Measurements from ENCODE around the gene MMP14. TPM values are rescaled to one million over a fixed set of nuclear protein-coding genes. Genes with fewer than 3 reads are reported as not detected.

MMP14 gene
- total and polyA plus RNA-seq, 2 of the 13 experiments (the other 11 are each of a cell fraction or from before 2014, with no cell fraction given), result 5.2 to 9.8 TPM

DNA sequence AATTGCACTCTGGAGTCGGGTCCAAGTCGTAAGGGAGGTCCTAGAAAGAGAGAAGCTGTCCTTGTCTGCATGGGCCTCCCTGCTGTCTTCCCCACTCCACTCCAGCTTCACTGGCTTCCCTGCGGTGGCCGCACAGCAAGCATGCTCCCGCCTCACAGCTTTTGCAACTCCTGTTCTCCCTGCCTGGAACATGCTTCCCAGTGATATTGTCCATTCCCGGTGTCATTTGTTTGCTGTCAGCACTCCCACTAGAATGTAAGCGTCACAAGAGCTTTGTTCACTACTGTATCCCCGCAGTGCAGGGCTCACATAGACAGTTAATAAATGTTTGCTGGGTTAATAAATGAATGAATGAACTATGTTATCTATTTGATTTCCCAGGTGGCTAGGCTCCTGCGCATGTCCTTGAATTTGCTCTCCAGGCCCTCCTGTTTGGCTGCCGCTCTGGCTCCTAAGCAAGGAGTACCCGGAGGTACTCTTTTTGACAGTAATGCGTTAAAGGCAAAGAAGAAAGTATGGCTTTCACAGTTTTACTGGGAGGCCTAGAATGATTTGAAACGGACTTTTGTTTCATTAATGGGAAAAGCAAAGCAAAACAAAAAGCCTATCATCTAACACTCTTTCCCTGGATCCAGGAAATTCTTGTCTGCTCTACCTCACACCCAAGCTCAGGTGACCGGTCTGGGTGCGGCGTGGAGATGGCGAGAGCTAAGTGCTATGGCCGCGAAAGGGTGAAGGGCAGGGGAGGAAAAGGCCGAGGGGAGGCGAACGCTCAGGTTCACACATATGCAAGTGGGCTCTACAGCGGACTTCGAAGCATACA is 15.0 kb upstream of the MMP14 start (continued):
- no peak for TF ChIP-seq ZEB1 (IDR thresholded peaks at IDR 0.05; ENCODE audit: insufficient replicate concordance, low read depth)
- TF ChIP-seq, protein P1, sequence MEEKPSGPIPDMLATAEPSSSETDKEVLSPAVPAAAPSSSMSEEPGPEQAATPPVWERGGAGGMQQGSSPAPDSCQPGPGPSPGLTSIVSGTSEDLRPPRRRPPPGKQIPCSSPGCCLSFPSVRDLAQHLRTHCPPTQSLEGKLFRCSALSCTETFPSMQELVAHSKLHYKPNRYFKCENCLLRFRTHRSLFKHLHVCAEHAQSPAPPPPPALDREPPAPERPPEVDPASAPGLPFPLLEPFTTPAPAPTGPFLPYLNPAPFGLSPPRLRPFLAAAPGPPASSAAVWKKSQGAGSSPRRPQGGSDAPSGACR (CRISPR knock-in tag; IDR thresholded peaks at IDR 0.05), result peak; percentile 65; the same call in 1 of the 2 replicates
- TF ChIP-seq, protein P2, sequence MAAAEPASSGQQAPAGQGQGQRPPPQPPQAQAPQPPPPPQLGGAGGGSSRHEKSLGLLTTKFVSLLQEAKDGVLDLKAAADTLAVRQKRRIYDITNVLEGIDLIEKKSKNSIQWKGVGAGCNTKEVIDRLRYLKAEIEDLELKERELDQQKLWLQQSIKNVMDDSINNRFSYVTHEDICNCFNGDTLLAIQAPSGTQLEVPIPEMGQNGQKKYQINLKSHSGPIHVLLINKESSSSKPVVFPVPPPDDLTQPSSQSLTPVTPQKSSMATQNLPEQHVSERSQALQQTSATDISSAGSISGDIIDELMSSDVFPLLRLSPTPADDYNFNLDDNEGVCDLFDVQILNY (CRISPR knock-in tag; conservative IDR thresholded peaks at IDR 0.05), result 0 out of 2 replicates have a peak, but pooled peaks have one; percentile 14
- TF ChIP-seq NKX3-1 (CRISPR knock-in tag; IDR thresholded peaks at IDR 0.05), result peak; percentile 64; the same call in 1 of the 2 replicates
- TF ChIP-seq ZNF205 (CRISPR knock-in tag; IDR thresholded peaks at IDR 0.05), result peak; percentile 24; the same call in 1 of the 2 replicates
- no peak for TF ChIP-seq ATRX (CRISPR knock-in tag; IDR thresholded peaks at IDR 0.05; ENCODE audit: borderline replicate concordance)
- TF ChIP-seq ZFP90 (CRISPR knock-in tag; IDR thresholded peaks at IDR 0.05; ENCODE audit: borderline replicate concordance), result peak; percentile 78
- TF ChIP-seq, protein P3, sequence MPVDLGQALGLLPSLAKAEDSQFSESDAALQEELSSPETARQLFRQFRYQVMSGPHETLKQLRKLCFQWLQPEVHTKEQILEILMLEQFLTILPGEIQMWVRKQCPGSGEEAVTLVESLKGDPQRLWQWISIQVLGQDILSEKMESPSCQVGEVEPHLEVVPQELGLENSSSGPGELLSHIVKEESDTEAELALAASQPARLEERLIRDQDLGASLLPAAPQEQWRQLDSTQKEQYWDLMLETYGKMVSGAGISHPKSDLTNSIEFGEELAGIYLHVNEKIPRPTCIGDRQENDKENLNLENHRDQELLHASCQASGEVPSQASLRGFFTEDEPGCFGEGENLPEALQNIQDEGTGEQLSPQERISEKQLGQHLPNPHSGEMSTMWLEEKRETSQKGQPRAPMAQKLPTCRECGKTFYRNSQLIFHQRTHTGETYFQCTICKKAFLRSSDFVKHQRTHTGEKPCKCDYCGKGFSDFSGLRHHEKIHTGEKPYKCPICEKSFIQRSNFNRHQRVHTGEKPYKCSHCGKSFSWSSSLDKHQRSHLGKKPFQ (CRISPR knock-in tag; IDR thresholded peaks at IDR 0.05; ENCODE audit: insufficient replicate concordance), result peak; percentile 4
- TF ChIP-seq ZNF564 (CRISPR knock-in tag; IDR thresholded peaks at IDR 0.05), result peak; percentile 54; the same call in 1 of the 2 replicates
- TF ChIP-seq TCF7L2 (IDR thresholded peaks at IDR 0.05; ENCODE audit: low read depth, low read length), result no peak
- TF ChIP-seq FOXJ3 (CRISPR knock-in tag; IDR thresholded peaks at IDR 0.05; ENCODE audit: borderline replicate concordance), result peak; percentile 37
- peak; percentile 97 for TF ChIP-seq DNMT3B (CRISPR knock-in tag; conservative IDR thresholded peaks at IDR 0.05)
- 0 out of 2 replicates have a peak, but pooled peaks have one; percentile 20 for TF ChIP-seq ZKSCAN8 (CRISPR knock-in tag; IDR thresholded peaks at IDR 0.05; ENCODE audit: borderline replicate concordance)
- peak; percentile 94 for TF ChIP-seq RNF2 (conservative IDR thresholded peaks at IDR 0.05; ENCODE audit: low read depth)
- peak; percentile 74 for TF ChIP-seq TEAD3 (CRISPR knock-in tag; optimal IDR thresholded peaks at IDR 0.05; ENCODE audit: borderline replicate concordance)
- peak; percentile 98 for TF ChIP-seq ZNF451 (CRISPR knock-in tag; IDR thresholded peaks at IDR 0.05)
- no peak for TF ChIP-seq SALL2 (CRISPR knock-in tag; IDR thresholded peaks at IDR 0.05)
- TF ChIP-seq, protein P4, sequence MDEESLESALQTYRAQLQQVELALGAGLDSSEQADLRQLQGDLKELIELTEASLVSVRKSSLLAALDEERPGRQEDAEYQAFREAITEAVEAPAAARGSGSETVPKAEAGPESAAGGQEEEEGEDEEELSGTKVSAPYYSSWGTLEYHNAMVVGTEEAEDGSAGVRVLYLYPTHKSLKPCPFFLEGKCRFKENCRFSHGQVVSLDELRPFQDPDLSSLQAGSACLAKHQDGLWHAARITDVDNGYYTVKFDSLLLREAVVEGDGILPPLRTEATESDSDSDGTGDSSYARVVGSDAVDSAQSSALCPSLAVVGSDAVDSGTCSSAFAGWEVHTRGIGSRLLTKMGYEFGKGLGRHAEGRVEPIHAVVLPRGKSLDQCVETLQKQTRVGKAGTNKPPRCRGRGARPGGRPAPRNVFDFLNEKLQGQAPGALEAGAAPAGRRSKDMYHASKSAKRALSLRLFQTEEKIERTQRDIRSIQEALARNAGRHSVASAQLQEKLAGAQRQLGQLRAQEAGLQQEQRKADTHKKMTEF (CRISPR knock-in tag; IDR thresholded peaks at IDR 0.05), result peak; percentile 84
- TF ChIP-seq GATAD2A (CRISPR knock-in tag; IDR thresholded peaks at IDR 0.05), result peak; percentile 84
- TF ChIP-seq SAFB2 (CRISPR knock-in tag; IDR thresholded peaks at IDR 0.05; ENCODE audit: borderline replicate concordance, low read depth), result peak; percentile 70; the same call in 1 of the 2 replicates
- TF ChIP-seq HDAC2 (CRISPR knock-in tag; IDR thresholded peaks at IDR 0.05), result peak; percentile 73; the same call in 1 of the 2 replicates
- 0 out of 2 replicates have a peak, but pooled peaks have one; percentile 10 for TF ChIP-seq MAFF (IDR thresholded peaks at IDR 0.05; ENCODE audit: low read depth, low read length)
- TF ChIP-seq TP53 (CRISPR knock-in tag; conservative IDR thresholded peaks at IDR 0.05), result no peak
- TF ChIP-seq NFYC (CRISPR knock-in tag; IDR thresholded peaks at IDR 0.05), result no peak
- TF ChIP-seq SRSF4 (IDR thresholded peaks at IDR 0.05; ENCODE audit: low read depth, low read length, poor library complexity, severe bottlenecking), result no peak
- TF ChIP-seq ATM (IDR thresholded peaks at IDR 0.05; ENCODE audit: borderline replicate concordance), result no peak
- no peak for TF ChIP-seq ISL2 (CRISPR knock-in tag; IDR thresholded peaks at IDR 0.05)
